GM18861 (cell line): ENCODE data around the gene DSCAM.
"Not testable (repeated sequence)": the region's sequence is repeated elsewhere in the genome, so short reads cannot be mapped to it uniquely, and the experiment has no call there.

ENCODE experiments used
- ATAC-seq: cut with Tn5 transposase; IDR thresholded peaks from one replicate; pipeline ENCODE4 v1.9.1; 2021; ENCODE audit not compliant: unreplicated experiment

Gene DSCAM

GRCh38 chr21:40073642-40074041 lies 773.3 kb downstream of the DSCAM start:
- no peak for ATAC-seq

- no peak for ATAC-seq
These were observed 776.1 kb downstream of the DSCAM start for GRCh38 chr21:40070871-40071270.

GRCh38 chr21:40067751-40068150 lies 779.2 kb downstream of the DSCAM start:
- ATAC-seq: no peak

- no peak for ATAC-seq
These were observed 780.7 kb downstream of the DSCAM start for GRCh38 chr21:40066221-40066620.

- no peak for ATAC-seq
These were observed 786.8 kb downstream of the DSCAM start for GRCh38 chr21:40060083-40060677.

GRCh38 chr21:40057331-40057730 lies 789.6 kb downstream of the DSCAM start:
- ATAC-seq: no peak

GRCh38 chr21:40056031-40056430 lies 790.9 kb downstream of the DSCAM start:
- no peak for ATAC-seq

GRCh38 chr21:40054403-40054802 lies 792.6 kb downstream of the DSCAM start:
- no peak for ATAC-seq

- ATAC-seq: no peak
These were observed 794.0 kb downstream of the DSCAM start for GRCh38 chr21:40053007-40053406.

- ATAC-seq: no peak
These were observed 794.7 kb downstream of the DSCAM start for GRCh38 chr21:40052276-40052675.

GRCh38 chr21:40051801-40052200 lies 795.2 kb downstream of the DSCAM start:
- ATAC-seq: no peak

GRCh38 chr21:40049931-40050290 lies 797.0 kb downstream of the DSCAM start:
- no peak for ATAC-seq

GRCh38 chr21:40049031-40049930 lies 797.7 kb downstream of the DSCAM start:
- ATAC-seq: no peak

GRCh38 chr21:40047993-40048730 lies 798.8 kb downstream of the DSCAM start:
- ATAC-seq: no peak

- no peak for ATAC-seq
These were observed 799.7 kb downstream of the DSCAM start for GRCh38 chr21:40047211-40047610.

- ATAC-seq: no peak
These were observed 803.1 kb downstream of the DSCAM start for GRCh38 chr21:40043866-40044265.

GRCh38 chr21:40043423-40043822 lies 803.5 kb downstream of the DSCAM start:
- ATAC-seq: no peak

GRCh38 chr21:40041446-40041845 lies 805.5 kb downstream of the DSCAM start:
- ATAC-seq: no peak

GRCh38 chr21:40033156-40033782 lies 813.7 kb downstream of the DSCAM start:
- not testable (repeated sequence) for ATAC-seq

- no peak for ATAC-seq
These were observed 817.1 kb downstream of the DSCAM start for GRCh38 chr21:40029888-40030287.

GRCh38 chr21:40028393-40028792 lies 818.6 kb downstream of the DSCAM start:
- ATAC-seq: not testable (repeated sequence)
